ENCODE data around the gene MTOR.

- no peak for TF ChIP-seq CTCF (IDR thresholded peaks at IDR 0.05)
- no peak for TF ChIP-seq POLR2A (IDR thresholded peaks at IDR 0.05)
Observed at GRCh38 chr1:11105586-11105985, 156.8 kb downstream of the MTOR start.
